ENCODE data around the gene FBXW8.

Gene FBXW8

DNA sequence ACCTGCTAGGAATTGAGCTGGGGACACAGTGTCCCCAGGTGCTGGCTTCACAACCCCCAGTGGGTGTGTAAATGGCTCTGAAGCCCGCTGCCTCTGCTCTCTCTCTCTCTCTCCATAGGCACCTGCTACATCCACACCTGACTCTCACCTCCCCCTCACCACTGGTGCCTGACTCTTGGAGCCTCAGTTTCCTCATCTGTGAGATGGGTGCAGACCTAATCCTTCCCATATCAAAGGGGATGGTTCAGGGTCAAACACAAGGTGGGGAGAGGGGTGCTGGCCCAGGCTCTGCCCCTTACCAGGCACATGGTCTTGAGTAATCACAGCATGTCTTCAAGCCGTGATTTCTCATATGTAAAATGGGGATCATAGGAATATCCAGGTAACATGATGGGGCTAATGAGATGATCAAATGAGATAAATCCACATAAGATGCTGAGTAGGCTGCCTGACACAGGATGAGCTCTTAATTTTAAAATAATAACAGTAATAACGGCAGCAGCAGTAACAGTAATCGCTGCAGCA is 150.9 kb downstream of the FBXW8 start:
- no peak for DNase-seq

GRCh38 chr12:117063162-117063911 is 152.6 kb downstream of the FBXW8 start:
- no peak for DNase-seq

GRCh38 chr12:117064049-117064448 is 153.3 kb downstream of the FBXW8 start:
- no peak for DNase-seq

GRCh38 chr12:117064596-117064995 is 153.8 kb downstream of the FBXW8 start:
- no peak for DNase-seq

DNA sequence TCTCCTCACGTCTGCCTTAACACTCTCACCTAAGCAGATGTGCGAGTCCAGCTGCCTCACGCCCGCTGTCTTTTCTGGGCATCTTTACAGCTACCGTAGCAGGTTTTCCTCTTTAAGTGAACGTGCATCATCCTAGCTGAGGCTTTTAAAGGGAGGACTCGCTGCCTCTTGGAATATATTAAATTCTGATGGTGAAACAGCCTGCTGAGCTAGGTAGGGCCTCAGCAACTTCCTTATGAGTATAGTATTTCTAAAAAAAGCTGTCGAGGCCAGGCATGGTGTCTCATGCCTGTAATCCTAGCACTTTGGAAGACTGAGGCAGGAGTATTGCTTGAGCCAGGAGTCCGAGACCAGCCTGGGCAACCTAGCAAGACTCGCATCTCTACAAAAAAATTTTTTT is 156.3 kb downstream of the FBXW8 start:
- DNase-seq, result no peak

DNA sequence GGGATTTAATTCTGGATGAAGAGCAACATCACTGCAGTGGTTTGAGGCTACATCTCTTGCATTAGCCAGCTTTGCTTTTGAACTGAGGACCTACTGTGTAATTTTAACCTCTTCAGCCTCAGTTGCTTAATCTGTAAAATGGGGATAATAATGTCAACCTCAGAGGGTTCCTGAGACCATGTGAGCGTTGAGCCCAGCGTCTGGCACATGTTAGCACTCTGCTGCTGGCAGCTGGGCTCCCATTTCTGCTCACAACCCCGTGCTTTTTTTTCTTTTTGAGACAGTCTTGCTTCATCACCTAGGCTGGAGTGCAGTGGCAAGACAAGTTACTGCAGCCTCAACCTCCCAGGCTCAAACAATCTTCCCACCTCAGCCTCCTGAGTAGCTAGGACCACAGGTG is 156.9 kb downstream of the FBXW8 start:
- DNase-seq, result no peak

DNA sequence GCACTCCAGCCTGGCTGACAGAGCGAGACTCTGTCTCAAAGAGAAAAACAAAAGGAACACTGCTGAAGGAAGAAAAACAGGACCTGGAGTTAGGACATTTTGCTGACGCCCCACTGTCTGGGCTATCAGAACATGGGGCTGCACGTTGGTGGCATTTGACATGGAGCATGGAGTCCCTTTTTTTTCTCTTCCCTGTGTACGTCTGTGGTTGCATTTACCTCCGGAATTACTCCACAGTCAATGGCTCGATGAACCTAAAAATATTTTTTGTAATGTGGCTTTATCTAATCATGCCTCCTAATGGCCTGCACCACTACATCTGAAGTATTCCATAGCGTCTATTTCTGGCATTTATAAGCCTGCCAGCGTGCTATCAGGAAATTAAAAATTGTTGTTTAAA is 157.7 kb downstream of the FBXW8 start:
- no peak for DNase-seq

DNA sequence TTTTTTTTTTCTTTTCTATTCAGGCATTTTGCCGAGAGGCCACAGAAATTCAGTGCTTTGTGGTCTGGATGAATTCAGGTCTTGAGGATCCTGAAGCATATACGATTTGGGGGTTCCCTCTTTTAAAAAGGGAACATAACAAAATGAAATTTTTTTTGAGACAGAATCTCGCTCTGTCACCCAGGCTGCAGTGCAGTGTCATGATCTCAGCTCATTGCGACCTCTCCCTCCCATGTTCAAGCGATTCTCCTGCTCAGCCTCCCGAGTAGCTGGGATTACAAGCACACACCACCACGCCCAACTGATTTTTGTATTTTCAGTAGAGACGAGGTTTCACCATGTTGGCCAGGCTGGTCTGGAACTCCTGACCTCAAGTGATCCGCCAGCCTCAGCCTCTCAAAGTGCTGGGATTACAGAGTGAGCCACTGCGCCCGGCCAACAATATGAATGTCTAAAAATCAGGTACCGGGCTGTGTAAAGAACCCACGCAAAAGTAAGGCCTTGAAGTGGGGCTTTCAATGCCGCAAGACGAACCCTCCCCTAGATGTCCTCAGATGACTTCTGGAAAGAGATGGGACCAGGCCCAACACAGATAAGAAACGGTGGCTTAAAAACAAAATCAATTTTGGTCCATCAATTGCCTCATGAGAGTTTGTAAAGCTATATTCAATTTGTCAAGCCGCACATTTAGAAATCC is 158.5 kb downstream of the FBXW8 start:
- DNase-seq, result no peak

- DNase-seq, result no peak
Measured at GRCh38 chr12:117069926-117070900, 159.5 kb downstream of the FBXW8 start.

GRCh38 chr12:117071009-117071408 is 160.3 kb downstream of the FBXW8 start:
- no peak for DNase-seq

GRCh38 chr12:117072106-117072505 is 161.4 kb downstream of the FBXW8 start:
- no peak for DNase-seq

- DNase-seq, result no peak
Measured at GRCh38 chr12:117072736-117073490, 162.2 kb downstream of the FBXW8 start.

GRCh38 chr12:117073611-117074010 is 162.9 kb downstream of the FBXW8 start:
- no peak for DNase-seq

- peak; percentile 92 for DNase-seq
Measured at GRCh38 chr12:117076410-117077372, 165.9 kb downstream of the FBXW8 start.

- no peak for DNase-seq
Measured at GRCh38 chr12:117079487-117079886, 168.7 kb downstream of the FBXW8 start.

GRCh38 chr12:117080661-117081144 is 170.0 kb downstream of the FBXW8 start:
- DNase-seq, result no peak

All from islet precursor cell (in vitro differentiated cells).